Measurements from ENCODE around the gene MOB4.

DNA sequence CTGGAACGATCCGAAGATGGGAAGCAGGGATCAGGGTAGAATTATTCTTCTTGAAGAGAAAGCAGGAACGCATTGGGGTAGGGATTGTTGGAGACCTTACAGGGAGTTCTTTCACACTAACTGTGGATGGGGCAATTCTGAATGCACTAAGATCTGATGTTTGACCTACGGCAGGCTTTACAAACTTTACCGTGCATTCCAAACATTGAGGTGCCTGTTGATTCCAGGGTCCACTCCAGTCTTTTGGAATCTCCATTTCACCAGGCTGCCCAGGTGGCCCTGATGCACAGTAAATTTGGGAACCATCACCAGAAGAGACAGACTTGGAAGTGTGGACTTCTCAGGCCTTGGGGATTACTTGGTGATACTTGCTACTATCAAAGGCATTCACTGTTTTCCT is 82.6 kb downstream of the MOB4 start:
- TF ChIP-seq, protein P1, sequence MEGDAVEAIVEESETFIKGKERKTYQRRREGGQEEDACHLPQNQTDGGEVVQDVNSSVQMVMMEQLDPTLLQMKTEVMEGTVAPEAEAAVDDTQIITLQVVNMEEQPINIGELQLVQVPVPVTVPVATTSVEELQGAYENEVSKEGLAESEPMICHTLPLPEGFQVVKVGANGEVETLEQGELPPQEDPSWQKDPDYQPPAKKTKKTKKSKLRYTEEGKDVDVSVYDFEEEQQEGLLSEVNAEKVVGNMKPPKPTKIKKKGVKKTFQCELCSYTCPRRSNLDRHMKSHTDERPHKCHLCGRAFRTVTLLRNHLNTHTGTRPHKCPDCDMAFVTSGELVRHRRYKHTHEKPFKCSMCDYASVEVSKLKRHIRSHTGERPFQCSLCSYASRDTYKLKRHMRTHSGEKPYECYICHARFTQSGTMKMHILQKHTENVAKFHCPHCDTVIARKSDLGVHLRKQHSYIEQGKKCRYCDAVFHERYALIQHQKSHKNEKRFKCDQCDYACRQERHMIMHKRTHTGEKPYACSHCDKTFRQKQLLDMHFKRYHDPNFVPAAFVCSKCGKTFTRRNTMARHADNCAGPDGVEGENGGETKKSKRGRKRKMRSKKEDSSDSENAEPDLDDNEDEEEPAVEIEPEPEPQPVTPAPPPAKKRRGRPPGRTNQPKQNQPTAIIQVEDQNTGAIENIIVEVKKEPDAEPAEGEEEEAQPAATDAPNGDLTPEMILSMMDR (IDR thresholded peaks at IDR 0.05; ENCODE audit: low read length): no peak
- TF ChIP-seq EZH2phosphoT487 (IDR thresholded peaks at IDR 0.05; ENCODE audit: low read length) (no peak), EZH2 (optimal IDR thresholded peaks at IDR 0.05; ENCODE audit: low read depth, low read length) (no peak)

Data from MM.1S (cell line).